Loucy (cell line): Measurements from ENCODE around the gene TTC7B.

ENCODE experiments used
- EZH2phosphoT487 ChIP-seq: fragments of 200-600 bp; IDR thresholded peaks from 2 replicates; pipeline ENCODE4 v1.6.1; 2018; ENCODE audit warnings: antibody characterized with exemption, mild to moderate bottlenecking, moderate library complexity, borderline replicate concordance
- TF ChIP-seq, protein P1 (sequence below): fragments of 200-600 bp; sonication (generic); conservative IDR thresholded peaks from 2 replicates; pipeline ENCODE4 v1.5.1; 2014; ENCODE audit warnings: mild to moderate bottlenecking, antibody characterized with exemption, low read length

DNA sequence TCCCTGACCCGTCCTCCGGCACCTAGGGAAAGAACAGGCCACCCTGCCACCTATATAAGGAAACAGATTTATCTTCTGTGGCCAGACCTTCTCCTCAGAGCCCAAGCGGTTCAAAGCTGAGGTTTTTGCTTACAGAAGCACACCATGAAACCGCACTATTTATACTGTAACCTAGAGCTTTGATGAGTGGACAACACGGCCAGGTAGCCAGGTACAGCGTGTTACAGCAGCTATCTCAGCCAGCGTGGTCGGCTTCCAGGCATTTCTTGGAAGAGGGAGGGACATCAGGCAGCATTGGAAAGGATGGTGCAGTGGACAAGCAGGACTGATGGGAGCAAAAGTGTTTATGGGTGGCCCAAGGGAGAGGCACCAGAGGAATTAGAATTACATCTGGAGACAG lies 34.4 kb downstream of the TTC7B start:
- TF ChIP-seq, protein P1, sequence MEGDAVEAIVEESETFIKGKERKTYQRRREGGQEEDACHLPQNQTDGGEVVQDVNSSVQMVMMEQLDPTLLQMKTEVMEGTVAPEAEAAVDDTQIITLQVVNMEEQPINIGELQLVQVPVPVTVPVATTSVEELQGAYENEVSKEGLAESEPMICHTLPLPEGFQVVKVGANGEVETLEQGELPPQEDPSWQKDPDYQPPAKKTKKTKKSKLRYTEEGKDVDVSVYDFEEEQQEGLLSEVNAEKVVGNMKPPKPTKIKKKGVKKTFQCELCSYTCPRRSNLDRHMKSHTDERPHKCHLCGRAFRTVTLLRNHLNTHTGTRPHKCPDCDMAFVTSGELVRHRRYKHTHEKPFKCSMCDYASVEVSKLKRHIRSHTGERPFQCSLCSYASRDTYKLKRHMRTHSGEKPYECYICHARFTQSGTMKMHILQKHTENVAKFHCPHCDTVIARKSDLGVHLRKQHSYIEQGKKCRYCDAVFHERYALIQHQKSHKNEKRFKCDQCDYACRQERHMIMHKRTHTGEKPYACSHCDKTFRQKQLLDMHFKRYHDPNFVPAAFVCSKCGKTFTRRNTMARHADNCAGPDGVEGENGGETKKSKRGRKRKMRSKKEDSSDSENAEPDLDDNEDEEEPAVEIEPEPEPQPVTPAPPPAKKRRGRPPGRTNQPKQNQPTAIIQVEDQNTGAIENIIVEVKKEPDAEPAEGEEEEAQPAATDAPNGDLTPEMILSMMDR = no peak
- no peak for TF ChIP-seq EZH2phosphoT487
